RWPE2 (cell line): ENCODE data around the gene PTPRT.

Experiments
- ATAC-seq: fragments of 200-7000 bp; cut with Tn5 transposase; 3 replicates; pipeline ENCODE4 v1.9.1; 2021; ENCODE audit warnings: low read depth
- DNase-seq: peaks from one replicate; pipeline ENCODE4 v3.0.0-alpha.2; 2020; ENCODE audit warnings: low spot score
- H3K27ac ChIP-seq: fragments of 450-650 bp; 2 replicates; pipeline ENCODE4 v1.5.1; 2017; ENCODE audit warnings: mild to moderate bottlenecking; ENCODE audit not compliant: poor library complexity, severe bottlenecking
- H3K27me3 ChIP-seq: fragments of 250-450 bp; sonication (Bioruptor Pico); 2 replicates; pipeline ENCODE4 v1.5.1; 2021; ENCODE audit warnings: mild to moderate bottlenecking, moderate library complexity; ENCODE audit not compliant: insufficient read depth, poor library complexity, severe bottlenecking
- H3K36me3 ChIP-seq: fragments of 250-450 bp; sonication (Bioruptor Pico); 2 replicates; pipeline ENCODE4 v1.5.1; 2020; ENCODE audit warnings: low read depth, mild to moderate bottlenecking, moderate library complexity
- H3K4me1 ChIP-seq: fragments of 250-450 bp; sonication (Bioruptor Pico); 2 replicates; pipeline ENCODE4 v1.5.1; 2021; ENCODE audit warnings: mild to moderate bottlenecking, moderate library complexity; ENCODE audit not compliant: insufficient read depth, poor library complexity, severe bottlenecking
- H3K4me3 ChIP-seq: fragments of 250-450 bp; sonication (Bioruptor Pico); 2 replicates; pipeline ENCODE4 v1.5.1; 2021; ENCODE audit warnings: mild to moderate bottlenecking, moderate library complexity; ENCODE audit not compliant: severe bottlenecking
- H3K9me3 ChIP-seq: fragments of 250-450 bp; sonication (Bioruptor Pico); 2 replicates; pipeline ENCODE4 v1.5.1; 2021; ENCODE audit warnings: mild to moderate bottlenecking, moderate library complexity; ENCODE audit not compliant: severe bottlenecking
- TF ChIP-seq, protein P1 (sequence below): fragments of 450-650 bp; IDR thresholded peaks from one replicate; pipeline ENCODE4 v1.5.1; 2017; ENCODE audit warnings: mild to moderate bottlenecking, moderate library complexity; ENCODE audit not compliant: poor library complexity, severe bottlenecking

The PTPRT gene

DNA sequence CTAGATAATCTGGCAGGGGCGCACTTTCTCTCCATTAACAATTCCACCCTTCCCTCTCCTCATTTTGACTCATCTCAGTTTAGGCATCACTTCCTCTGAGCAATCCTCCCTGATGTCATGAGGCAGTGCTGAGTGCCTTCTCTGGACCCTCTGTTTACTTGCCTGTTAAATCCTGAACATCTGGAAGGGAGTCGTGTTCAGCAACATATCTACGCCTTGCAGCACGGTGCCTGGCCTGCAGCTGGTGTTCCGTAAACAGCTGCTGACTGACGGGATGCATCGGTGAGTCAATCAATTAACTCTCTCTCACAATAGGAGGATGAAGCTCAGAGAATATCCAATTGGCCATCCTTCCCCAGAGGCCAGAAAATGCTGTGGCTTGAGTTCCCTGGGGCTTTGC is 613.5 kb downstream of the PTPRT start:
- Histone ChIP-seq H3K27ac (no peak overlapping the region), H3K9me3 (peaks cover 9% of the 10 kb centered on the region), H3K27me3 (no peaks in the 10 kb centered on the region), H3K36me3 (no peaks in the 10 kb centered on the region), H3K4me3 (no peak overlapping the region), H3K4me1 (no peaks in the 10 kb centered on the region)
- no peak for DNase-seq
- no peak; the same call in 2 of the 3 replicates for ATAC-seq
- TF ChIP-seq, protein P1, sequence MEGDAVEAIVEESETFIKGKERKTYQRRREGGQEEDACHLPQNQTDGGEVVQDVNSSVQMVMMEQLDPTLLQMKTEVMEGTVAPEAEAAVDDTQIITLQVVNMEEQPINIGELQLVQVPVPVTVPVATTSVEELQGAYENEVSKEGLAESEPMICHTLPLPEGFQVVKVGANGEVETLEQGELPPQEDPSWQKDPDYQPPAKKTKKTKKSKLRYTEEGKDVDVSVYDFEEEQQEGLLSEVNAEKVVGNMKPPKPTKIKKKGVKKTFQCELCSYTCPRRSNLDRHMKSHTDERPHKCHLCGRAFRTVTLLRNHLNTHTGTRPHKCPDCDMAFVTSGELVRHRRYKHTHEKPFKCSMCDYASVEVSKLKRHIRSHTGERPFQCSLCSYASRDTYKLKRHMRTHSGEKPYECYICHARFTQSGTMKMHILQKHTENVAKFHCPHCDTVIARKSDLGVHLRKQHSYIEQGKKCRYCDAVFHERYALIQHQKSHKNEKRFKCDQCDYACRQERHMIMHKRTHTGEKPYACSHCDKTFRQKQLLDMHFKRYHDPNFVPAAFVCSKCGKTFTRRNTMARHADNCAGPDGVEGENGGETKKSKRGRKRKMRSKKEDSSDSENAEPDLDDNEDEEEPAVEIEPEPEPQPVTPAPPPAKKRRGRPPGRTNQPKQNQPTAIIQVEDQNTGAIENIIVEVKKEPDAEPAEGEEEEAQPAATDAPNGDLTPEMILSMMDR: no peak

DNA sequence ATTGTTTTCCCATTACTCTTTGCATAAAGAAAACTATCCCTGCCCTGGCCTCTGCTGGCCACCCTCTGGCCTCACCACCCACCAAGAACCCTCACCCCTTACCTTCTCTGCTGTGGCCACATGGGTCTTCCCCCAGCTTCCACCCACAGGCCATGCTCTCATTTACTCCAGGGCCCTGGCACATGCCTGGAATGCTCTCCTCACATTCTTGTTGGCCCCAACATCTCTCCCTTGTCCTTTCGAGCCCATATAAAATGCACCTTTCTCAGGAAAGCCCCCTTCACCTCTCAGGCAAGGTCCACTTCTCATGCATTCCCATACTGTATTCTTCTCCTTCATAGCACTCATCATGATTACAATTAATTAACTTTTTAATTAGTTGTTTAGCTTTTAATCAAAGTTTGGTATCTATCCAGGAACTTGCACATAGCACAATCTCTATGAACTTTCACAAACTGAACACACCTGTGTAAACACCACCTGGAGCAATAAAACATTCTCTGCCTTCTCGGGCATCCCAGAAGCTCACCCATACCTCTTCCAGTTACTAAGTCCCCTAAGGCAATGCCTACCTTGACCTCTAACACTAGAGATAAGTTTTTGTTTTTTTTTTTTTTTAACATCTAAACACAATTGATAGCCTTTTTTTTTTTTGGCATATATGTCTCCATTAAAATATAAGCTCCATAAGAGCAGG is 617.2 kb downstream of the PTPRT start:
- no peaks in the 10 kb centered on the region for H3K36me3 ChIP-seq
- no peak overlapping the region for H3K4me3 ChIP-seq
- H3K9me3 ChIP-seq: peaks cover 15% of the 10 kb centered on the region
- no peak overlapping the region for H3K27ac ChIP-seq
- no peaks in the 10 kb centered on the region for H3K4me1 ChIP-seq
- TF ChIP-seq, protein P1: no peak
- no peaks in the 10 kb centered on the region for H3K27me3 ChIP-seq
- no peak for DNase-seq
- ATAC-seq: no peak

DNA sequence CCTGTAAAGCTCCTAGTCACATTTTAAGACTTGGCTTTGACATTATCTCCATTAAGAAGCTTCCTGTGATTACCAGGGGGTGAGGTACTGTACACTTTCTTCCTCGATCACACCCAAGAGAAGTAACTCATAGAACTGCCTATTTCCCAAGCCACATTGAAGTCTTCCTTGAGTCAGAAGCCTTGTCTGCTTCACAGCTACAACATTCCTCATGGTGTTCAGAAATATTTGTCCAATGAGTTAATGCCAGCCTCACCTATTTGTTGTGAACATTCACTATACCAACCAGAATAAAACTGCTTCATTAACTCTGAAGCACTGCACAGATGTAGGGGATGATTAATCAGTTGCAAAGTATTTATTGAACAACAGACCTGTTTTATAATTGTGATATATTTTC is 622.3 kb downstream of the PTPRT start:
- ATAC-seq (peak; percentile 80), DNase-seq (no peak)
- Histone ChIP-seq H3K4me1 (no peaks in the 10 kb centered on the region), H3K36me3 (no peaks in the 10 kb centered on the region), H3K9me3 (peaks cover 15% of the 10 kb centered on the region), H3K27ac (no peak overlapping the region), H3K27me3 (peaks cover 10% of the 10 kb centered on the region), H3K4me3 (no peak overlapping the region)
- TF ChIP-seq, protein P1: no peak

DNA sequence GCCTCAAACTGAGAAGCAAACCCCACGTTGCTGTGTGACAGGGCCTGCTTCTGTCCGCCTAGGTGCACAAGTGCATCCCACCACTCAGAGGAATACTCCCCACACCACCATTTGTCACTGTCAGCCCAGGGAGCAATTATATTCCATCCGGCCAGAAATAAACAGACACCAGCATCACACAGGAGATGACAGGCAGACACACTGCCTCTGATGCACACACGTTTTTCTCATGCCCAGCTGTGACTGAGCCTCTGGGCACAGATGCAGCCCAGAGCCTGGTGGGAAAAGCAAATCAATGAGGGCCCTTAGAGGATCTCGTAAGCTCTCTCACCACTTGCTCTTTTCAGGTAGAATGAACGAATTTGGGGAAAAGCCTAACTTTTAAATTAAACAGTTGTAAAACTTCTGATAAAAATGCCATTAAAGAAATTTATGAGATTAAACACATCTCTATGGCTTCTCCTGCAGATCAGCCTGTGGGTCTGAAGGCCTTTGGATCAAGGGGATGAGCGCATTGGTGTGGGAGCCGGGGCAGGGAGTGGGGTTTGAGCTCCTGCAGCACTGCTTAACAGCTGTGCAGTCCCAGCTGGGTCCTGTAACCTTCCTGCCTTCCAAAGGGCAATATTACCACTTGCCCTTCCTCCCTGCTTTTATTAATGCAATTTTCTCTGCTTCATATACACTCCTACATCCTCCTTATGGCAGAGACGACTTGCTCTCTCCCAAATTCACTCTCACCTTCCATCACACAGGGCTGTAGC is 624.3 kb downstream of the PTPRT start:
- Histone ChIP-seq H3K27me3 (peaks cover 10% of the 10 kb centered on the region), H3K4me3 (no peak overlapping the region), H3K4me1 (no peaks in the 10 kb centered on the region), H3K36me3 (no peaks in the 10 kb centered on the region), H3K9me3 (peaks cover 6% of the 10 kb centered on the region), H3K27ac (no peak overlapping the region)
- no peak for DNase-seq
- ATAC-seq: no peak
- TF ChIP-seq, protein P1: no peak

DNA sequence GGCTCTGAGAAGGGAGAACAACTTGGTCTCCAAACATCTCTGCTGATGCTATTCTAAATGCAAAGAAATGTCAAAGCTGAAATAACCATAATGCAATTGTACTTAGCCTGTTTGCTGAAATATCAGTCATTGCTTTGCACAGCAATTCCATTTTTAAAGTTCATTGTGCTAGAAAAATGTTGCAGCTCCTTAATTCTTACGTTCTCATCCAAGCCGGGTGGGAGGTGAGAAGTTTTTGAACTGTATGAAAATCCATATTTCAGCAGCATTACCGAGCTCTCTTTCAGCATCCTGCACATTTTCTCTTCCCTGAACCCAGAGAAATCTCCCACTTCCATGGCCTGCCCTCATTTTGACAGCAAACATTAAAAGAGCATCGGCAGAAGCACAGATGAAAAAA is 630.0 kb downstream of the PTPRT start:
- TF ChIP-seq, protein P1: no peak
- Histone ChIP-seq H3K4me1 (no peaks in the 10 kb centered on the region), H3K4me3 (no peak overlapping the region), H3K27ac (no peak overlapping the region), H3K36me3 (no peaks in the 10 kb centered on the region), H3K27me3 (peaks cover 16% of the 10 kb centered on the region), H3K9me3 (no peaks in the 10 kb centered on the region)
- ATAC-seq (no peak), DNase-seq (no peak)
